Neuronal stem cell (in vitro differentiated cells): Measurements from ENCODE around the gene BCAM.

Experiments used
- DNase-seq: peaks from one replicate; pipeline ENCODE4 v3.0.0-alpha.2; 2013; ENCODE audit warnings: low spot score
- H2AFZ ChIP-seq: one replicate; pipeline ENCODE4 v1.6.1; 2013; ENCODE audit warnings: mild to moderate bottlenecking, low read length, inconsistent platforms
- H2AK5ac ChIP-seq: 2 replicates; pipeline ENCODE4 v1.6.1; 2013; ENCODE audit warnings: low read depth, mild to moderate bottlenecking, inconsistent platforms, low read length, moderate library complexity, mixed read lengths
- H2BK120ac ChIP-seq: 2 replicates; pipeline ENCODE4 v1.6.1; 2013; ENCODE audit warnings: low read depth, mild to moderate bottlenecking, inconsistent platforms, low read length, moderate library complexity, mixed read lengths
- H2BK12ac ChIP-seq: one replicate; pipeline ENCODE4 v1.6.1; 2013; ENCODE audit warnings: low read length, inconsistent platforms
- H2BK15ac ChIP-seq: 2 replicates; pipeline ENCODE4 v1.6.1; 2013; ENCODE audit warnings: mild to moderate bottlenecking, low read length, inconsistent platforms, mixed read lengths
- H2BK5ac ChIP-seq: one replicate; pipeline ENCODE4 v1.6.1; 2013; ENCODE audit warnings: inconsistent platforms, mild to moderate bottlenecking, low read length, moderate library complexity
- H3K14ac ChIP-seq: one replicate; pipeline ENCODE4 v1.6.1; 2013; ENCODE audit warnings: low read length, inconsistent platforms
- H3K18ac ChIP-seq: 2 replicates; pipeline ENCODE4 v1.6.1; 2013; ENCODE audit warnings: low read length, inconsistent platforms
- H3K23ac ChIP-seq: 2 replicates; pipeline ENCODE4 v1.6.1; 2013; ENCODE audit warnings: low read depth, mild to moderate bottlenecking, mixed read lengths, low read length, inconsistent platforms; ENCODE audit not compliant: poor library complexity
- H3K27ac ChIP-seq: replicated peaks from 3 replicates; pipeline ENCODE4 v1.5.1; 2013; ENCODE audit warnings: low read length, inconsistent platforms
- H3K27me3 ChIP-seq, 3 experiments: 2 replicates each; pipeline ENCODE4 v1.6.1; 2013; ENCODE audit warnings: low read length in 3 of 3, mild to moderate bottlenecking in 2 of 3, inconsistent platforms in 1 of 3, low read depth in 1 of 3, mixed read lengths in 1 of 3, moderate library complexity in 1 of 3; ENCODE audit not compliant: control insufficient read depth in 3 of 3, insufficient read depth in 3 of 3
- H3K36me3 ChIP-seq, 2 donors: replicated peaks in 1 of 2; 2 replicates each; pipeline ENCODE4 v1.6.1; 2013; ENCODE audit warnings: low read length in 2 of 2; ENCODE audit not compliant: control insufficient read depth in 2 of 2, insufficient read depth in 2 of 2
- H3K4ac ChIP-seq: 2 replicates; pipeline ENCODE4 v1.6.1; 2013; ENCODE audit warnings: inconsistent platforms, mild to moderate bottlenecking, low read length, moderate library complexity
- H3K4me1 ChIP-seq, 2 donors: 1 replicate in 1 of 2; 2 replicates in 1 of 2; pipeline ENCODE4 v1.6.1; 2013; ENCODE audit warnings: low read length in 2 of 2, low read depth in 1 of 2; ENCODE audit not compliant: control insufficient read depth in 2 of 2, insufficient read depth in 1 of 2
- H3K4me2 ChIP-seq: one replicate; pipeline ENCODE4 v1.6.1; 2013; ENCODE audit warnings: mild to moderate bottlenecking, low read length, inconsistent platforms; ENCODE audit not compliant: insufficient read depth, poor library complexity, severe bottlenecking
- H3K4me3 ChIP-seq, 2 donors: 2 replicates each; pipeline ENCODE4 v1.5.1; 2013; ENCODE audit warnings: low read length in 2 of 2, mild to moderate bottlenecking in 2 of 2, inconsistent platforms in 1 of 2, moderate library complexity in 1 of 2
- H3K79me1 ChIP-seq: one replicate; pipeline ENCODE4 v1.6.1; 2013; ENCODE audit warnings: low read depth, mild to moderate bottlenecking, inconsistent platforms, low read length, moderate library complexity
- H3K9ac ChIP-seq: one replicate; pipeline ENCODE4 v1.6.1; 2013; ENCODE audit warnings: mild to moderate bottlenecking, low read depth, low read length, inconsistent platforms; ENCODE audit not compliant: poor library complexity
- H3K9me3 ChIP-seq, 2 donors: replicated peaks in 1 of 2; 2 replicates each; pipeline versions ENCODE3 to v1.6.1; 2013; ENCODE audit warnings: low read length in 2 of 2, mild to moderate bottlenecking in 2 of 2, inconsistent platforms in 1 of 2, low read depth in 1 of 2, mixed read lengths in 1 of 2, moderate library complexity in 1 of 2; ENCODE audit not compliant: control insufficient read depth in 2 of 2, insufficient read depth in 1 of 2
- H4K8ac ChIP-seq: one replicate; pipeline ENCODE4 v1.6.1; 2013; ENCODE audit warnings: low read depth, mild to moderate bottlenecking, inconsistent platforms, low read length, moderate library complexity
- H4K91ac ChIP-seq: one replicate; pipeline ENCODE4 v1.6.1; 2013; ENCODE audit warnings: low read length, low read depth, mild to moderate bottlenecking, inconsistent platforms; ENCODE audit not compliant: poor library complexity
- WGBS, 2 donors: extraction: QIAGEN DNeasy Blood & Tissue Kit; methylation state at CpG; one replicate each; pipeline ENCODE4 v1.1.7; 2013; ENCODE audit warnings: missing lambda C conversion rate in 2 of 2, mixed read lengths in 1 of 2; ENCODE audit not compliant: insufficient read length in 2 of 2, insufficient replicate concordance in 1 of 2; ENCODE audit errors: extremely low coverage in 2 of 2; 5-methylcytosine and 5-hydroxymethylcytosine counted together

Gene BCAM

DNA sequence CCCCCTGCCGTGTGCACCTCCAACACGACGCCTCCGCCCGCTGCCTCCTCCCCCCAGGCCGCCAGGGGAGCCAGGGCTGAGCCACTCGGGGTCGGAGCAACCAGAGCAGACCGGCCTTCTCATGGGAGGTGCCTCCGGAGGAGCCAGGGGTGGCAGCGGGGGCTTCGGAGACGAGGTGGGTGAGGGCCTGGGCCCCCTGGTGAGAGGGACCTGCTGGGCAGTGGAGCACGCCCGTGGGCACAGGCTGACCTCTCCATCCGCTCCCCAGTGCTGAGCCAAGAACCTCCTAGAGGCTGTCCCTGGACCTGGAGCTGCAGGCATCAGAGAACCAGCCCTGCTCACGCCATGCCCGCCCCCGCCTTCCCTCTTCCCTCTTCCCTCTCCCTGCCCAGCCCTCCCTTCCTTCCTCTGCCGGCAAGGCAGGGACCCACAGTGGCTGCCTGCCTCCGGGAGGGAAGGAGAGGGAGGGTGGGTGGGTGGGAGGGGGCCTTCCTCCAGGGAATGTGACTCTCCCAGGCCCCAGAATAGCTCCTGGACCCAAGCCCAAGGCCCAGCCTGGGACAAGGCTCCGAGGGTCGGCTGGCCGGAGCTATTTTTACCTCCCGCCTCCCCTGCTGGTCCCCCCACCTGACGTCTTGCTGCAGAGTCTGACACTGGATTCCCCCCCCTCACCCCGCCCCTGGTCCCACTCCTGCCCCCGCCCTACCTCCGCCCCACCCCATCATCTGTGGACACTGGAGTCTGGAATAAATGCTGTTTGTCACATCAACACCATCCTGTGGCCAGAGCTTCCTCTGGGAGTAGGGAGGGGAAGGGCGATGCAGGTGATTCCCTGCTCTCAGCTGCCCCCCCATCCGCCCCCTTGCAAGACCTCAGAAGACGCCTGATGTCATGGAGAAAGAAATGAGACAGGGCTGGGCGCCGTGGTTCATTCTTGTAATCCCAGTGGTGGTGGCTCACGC is 12.0 kb downstream of the BCAM start:
- H3K23ac ChIP-seq = no peak overlapping the region
- H2BK120ac ChIP-seq = no peak overlapping the region
- no peaks in the 10 kb centered on the region for H3K79me1 ChIP-seq
- no peak overlapping the region for H2BK5ac ChIP-seq
- no peak overlapping the region for H2BK12ac ChIP-seq
- H4K8ac ChIP-seq = no peak overlapping the region
- H3K36me3 ChIP-seq = no peaks in the 10 kb centered on the region
- no peak overlapping the region for H3K4ac ChIP-seq
- DNase-seq = no peak
- H3K9ac ChIP-seq = no peak overlapping the region
- no peak overlapping the region for H4K91ac ChIP-seq
- no peak overlapping the region for H2BK15ac ChIP-seq
- H3K4me2 ChIP-seq = no peak overlapping the region
- WGBS, 2 donors = no CpG with 5 or more reads among the region's 35 CpGs
- H2AFZ ChIP-seq = no peak overlapping the region
- peak overlapping the region; percentile 89 for H3K14ac ChIP-seq
- no peak overlapping the region for H3K4me3 ChIP-seq
- peaks cover 5 to 6% of the 10 kb centered on the region in 2 donors for H3K4me1 ChIP-seq
- H3K18ac ChIP-seq = peak overlapping the region; percentile 64
- no peak overlapping the region for H3K27ac ChIP-seq
- no peaks in the 10 kb centered on the region for H3K9me3 ChIP-seq
- H3K27me3 ChIP-seq = peaks cover 0 to 9% (median 0%) of the 10 kb centered on the region in 3 experiments
- H2AK5ac ChIP-seq = peak overlapping the region; percentile 37

- H4K8ac ChIP-seq = no peak overlapping the region
- WGBS, 2 donors = no CpG with 5 or more reads among the region's 11 CpGs
These were observed 13.3 kb downstream of the BCAM start for GRCh38 chr19:44822177-44822576.

GRCh38 chr19:44822670-44823372 is 13.9 kb downstream of the BCAM start:
- H3K23ac ChIP-seq = no peak overlapping the region
- no CpG with 5 or more reads among the region's 10 CpGs for WGBS, 2 donors
- no peak overlapping the region for H3K27ac ChIP-seq
- no peaks in the 10 kb centered on the region for H3K36me3 ChIP-seq
- H3K14ac ChIP-seq = no peak overlapping the region
- H3K27me3 ChIP-seq = peaks cover 0 to 16% (median 0%) of the 10 kb centered on the region in 3 experiments
- H4K8ac ChIP-seq = no peak overlapping the region
- DNase-seq = peak; percentile 48
- H2BK12ac ChIP-seq = no peak overlapping the region
- no peak overlapping the region for H3K4ac ChIP-seq
- H2AK5ac ChIP-seq = no peak overlapping the region
- no peak overlapping the region for H3K4me3 ChIP-seq
- no peak overlapping the region for H2BK15ac ChIP-seq
- H3K9ac ChIP-seq = no peak overlapping the region
- no peak overlapping the region for H4K91ac ChIP-seq
- H3K4me1 ChIP-seq = peaks cover 5 to 6% of the 10 kb centered on the region in 2 donors
- H2BK5ac ChIP-seq = no peak overlapping the region
- no peak overlapping the region for H2AFZ ChIP-seq
- H3K4me2 ChIP-seq = no peak overlapping the region
- no peak overlapping the region for H2BK120ac ChIP-seq
- H3K79me1 ChIP-seq = no peaks in the 10 kb centered on the region
- H3K9me3 ChIP-seq = no peaks in the 10 kb centered on the region
- H3K18ac ChIP-seq = peak overlapping the region; percentile 31

More at GRCh38 chr19:44822177-44822576, 13.3 kb downstream of the BCAM start:
- DNase-seq = no peak
- Histone ChIP-seq H2BK15ac (no peak overlapping the region), H2BK120ac (no peak overlapping the region), H3K79me1 (no peaks in the 10 kb centered on the region), H3K14ac (no peak overlapping the region), H3K9ac (no peak overlapping the region), H3K27me3 (peaks cover 0 to 17% (median 0%) of the 10 kb centered on the region in 3 experiments), H3K4me1 (peaks cover 5 to 6% of the 10 kb centered on the region in 2 donors), H3K18ac (peak overlapping the region; percentile 64), H4K91ac (no peak overlapping the region), H2BK12ac (no peak overlapping the region), H2AK5ac (no peak overlapping the region), H2AFZ (no peak overlapping the region), H3K9me3 (no peaks in the 10 kb centered on the region), H3K23ac (no peak overlapping the region), H2BK5ac (no peak overlapping the region), H3K4ac (no peak overlapping the region), H3K27ac (no peak overlapping the region), H3K4me2 (no peak overlapping the region), H3K4me3 (no peak overlapping the region), H3K36me3 (no peaks in the 10 kb centered on the region)

GRCh38 chr19:44823373-44823698 is 14.4 kb downstream of the BCAM start:
- H3K4me2 ChIP-seq = no peak overlapping the region
- H3K4me3 ChIP-seq = no peak overlapping the region
- H3K18ac ChIP-seq = no peak overlapping the region
- H3K36me3 ChIP-seq = no peaks in the 10 kb centered on the region
- H3K9ac ChIP-seq = no peak overlapping the region
- H2BK5ac ChIP-seq = no peak overlapping the region
- H2BK15ac ChIP-seq = no peak overlapping the region
- H3K27ac ChIP-seq = no peak overlapping the region
- no peak for DNase-seq
- no peak overlapping the region for H3K23ac ChIP-seq
- H3K4me1 ChIP-seq = peaks cover 5 to 6% of the 10 kb centered on the region in 2 donors
- no peak overlapping the region for H4K91ac ChIP-seq
- H3K27me3 ChIP-seq = peaks cover 0 to 16% (median 0%) of the 10 kb centered on the region in 3 experiments
- H2BK12ac ChIP-seq = no peak overlapping the region
- H2AK5ac ChIP-seq = no peak overlapping the region
- WGBS, 2 donors = no CpG with 5 or more reads among the region's 4 CpGs
- no peak overlapping the region for H3K14ac ChIP-seq
- H3K79me1 ChIP-seq = no peaks in the 10 kb centered on the region
- no peak overlapping the region for H4K8ac ChIP-seq
- H2BK120ac ChIP-seq = no peak overlapping the region
- H3K9me3 ChIP-seq = no peaks in the 10 kb centered on the region
- no peak overlapping the region for H2AFZ ChIP-seq
- no peak overlapping the region for H3K4ac ChIP-seq
